Mesothelial cell of epicardium (in vitro differentiated cells): ENCODE measurements around the gene TP73. TPM values are rescaled to one million over a fixed set of nuclear protein-coding genes. Genes with fewer than 3 reads are reported as not detected.
A peak's percentile ranks its signal among the peaks of the same experiment; 100 is the strongest.

ENCODE experiments used
- DNase-seq, 2 experiments: peaks; one replicate each; pipeline ENCODE4 v3.0.0; 2021; ENCODE audit warnings: low spot score in 2 of 2; ENCODE audit not compliant: unreplicated experiment in 2 of 2
- H3K27ac Mint-ChIP-seq: 2 replicates; pipeline ENCODE4 v1.8.0; 2021; ENCODE audit warnings: mixed read lengths
- H3K27me3 Mint-ChIP-seq: 2 replicates; pipeline ENCODE4 v1.8.0; 2021; ENCODE audit warnings: low read depth, mixed read lengths
- H3K36me3 Mint-ChIP-seq: 2 replicates; pipeline ENCODE4 v1.8.0; 2021; ENCODE audit warnings: mixed read lengths
- H3K4me1 Mint-ChIP-seq: 2 replicates; pipeline ENCODE4 v1.8.0; 2021; ENCODE audit warnings: mixed read lengths
- H3K4me3 Mint-ChIP-seq: 2 replicates; pipeline ENCODE4 v1.8.0; 2021; ENCODE audit warnings: mild to moderate bottlenecking, moderate library complexity, mixed read lengths
- H3K9me3 Mint-ChIP-seq: 2 replicates; pipeline ENCODE4 v1.8.0; 2021; ENCODE audit warnings: mixed read lengths
- total RNA-seq: library from RNA; stranded (reverse); gene quantifications from 3 replicates; pipeline ENCODE4 v1.2.1, GENCODE V29; 2021
- TF ChIP-seq, protein P1 (sequence below): fragments of 200-600 bp; sonication (generic); IDR thresholded peaks from one replicate; pipeline ENCODE4 v1.5.0; 2021; ENCODE audit warnings: antibody characterized with exemption; ENCODE audit not compliant: unreplicated experiment

TP73 gene
- total RNA-seq, 1 donor from 2014 or later = 1.4 TPM

DNA sequence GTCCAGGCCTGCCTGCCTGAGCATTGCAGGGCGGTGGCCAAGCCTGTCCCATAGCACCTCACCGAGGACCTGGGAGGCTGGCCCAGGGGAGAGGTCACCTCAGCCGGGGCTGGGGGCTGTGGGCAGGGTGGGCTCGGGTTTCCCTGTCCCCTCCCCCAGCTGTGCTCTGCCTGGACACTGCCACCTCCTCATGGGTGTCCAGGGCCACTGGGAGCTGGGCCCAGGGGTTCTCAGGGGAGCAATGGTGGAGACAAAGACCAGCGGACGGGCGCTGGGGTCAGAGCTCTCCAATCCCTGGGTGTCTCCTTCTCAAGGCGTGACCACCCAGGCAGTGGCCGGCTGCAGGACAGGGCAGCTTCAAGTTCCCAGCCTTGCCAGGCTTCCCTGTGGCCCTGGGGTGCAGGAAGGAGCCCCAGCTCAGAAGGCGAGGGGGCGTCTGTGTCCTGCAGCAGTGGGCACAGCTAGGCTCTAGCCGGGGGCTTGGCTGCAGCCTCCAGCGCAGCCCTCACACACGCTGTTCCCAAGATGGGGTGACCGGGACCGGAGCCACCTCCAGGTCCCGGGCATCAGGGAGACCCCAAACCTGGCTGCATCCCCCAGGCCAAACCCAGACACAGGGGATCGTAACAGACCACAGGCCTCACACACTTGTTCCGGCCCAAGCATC is 29.0 kb downstream of the TP73 start:
- TF ChIP-seq, protein P1, sequence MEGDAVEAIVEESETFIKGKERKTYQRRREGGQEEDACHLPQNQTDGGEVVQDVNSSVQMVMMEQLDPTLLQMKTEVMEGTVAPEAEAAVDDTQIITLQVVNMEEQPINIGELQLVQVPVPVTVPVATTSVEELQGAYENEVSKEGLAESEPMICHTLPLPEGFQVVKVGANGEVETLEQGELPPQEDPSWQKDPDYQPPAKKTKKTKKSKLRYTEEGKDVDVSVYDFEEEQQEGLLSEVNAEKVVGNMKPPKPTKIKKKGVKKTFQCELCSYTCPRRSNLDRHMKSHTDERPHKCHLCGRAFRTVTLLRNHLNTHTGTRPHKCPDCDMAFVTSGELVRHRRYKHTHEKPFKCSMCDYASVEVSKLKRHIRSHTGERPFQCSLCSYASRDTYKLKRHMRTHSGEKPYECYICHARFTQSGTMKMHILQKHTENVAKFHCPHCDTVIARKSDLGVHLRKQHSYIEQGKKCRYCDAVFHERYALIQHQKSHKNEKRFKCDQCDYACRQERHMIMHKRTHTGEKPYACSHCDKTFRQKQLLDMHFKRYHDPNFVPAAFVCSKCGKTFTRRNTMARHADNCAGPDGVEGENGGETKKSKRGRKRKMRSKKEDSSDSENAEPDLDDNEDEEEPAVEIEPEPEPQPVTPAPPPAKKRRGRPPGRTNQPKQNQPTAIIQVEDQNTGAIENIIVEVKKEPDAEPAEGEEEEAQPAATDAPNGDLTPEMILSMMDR = no peak
- H3K36me3 Mint-ChIP-seq = no peaks in the 10 kb centered on the region
- H3K27me3 Mint-ChIP-seq = peaks cover 26% of the 10 kb centered on the region
- no peaks in the 10 kb centered on the region for H3K9me3 Mint-ChIP-seq
- H3K4me3 Mint-ChIP-seq = no peak overlapping the region
- H3K4me1 Mint-ChIP-seq = peaks cover 8% of the 10 kb centered on the region
- H3K27ac Mint-ChIP-seq = no peak overlapping the region
- no peak for DNase-seq

DNA sequence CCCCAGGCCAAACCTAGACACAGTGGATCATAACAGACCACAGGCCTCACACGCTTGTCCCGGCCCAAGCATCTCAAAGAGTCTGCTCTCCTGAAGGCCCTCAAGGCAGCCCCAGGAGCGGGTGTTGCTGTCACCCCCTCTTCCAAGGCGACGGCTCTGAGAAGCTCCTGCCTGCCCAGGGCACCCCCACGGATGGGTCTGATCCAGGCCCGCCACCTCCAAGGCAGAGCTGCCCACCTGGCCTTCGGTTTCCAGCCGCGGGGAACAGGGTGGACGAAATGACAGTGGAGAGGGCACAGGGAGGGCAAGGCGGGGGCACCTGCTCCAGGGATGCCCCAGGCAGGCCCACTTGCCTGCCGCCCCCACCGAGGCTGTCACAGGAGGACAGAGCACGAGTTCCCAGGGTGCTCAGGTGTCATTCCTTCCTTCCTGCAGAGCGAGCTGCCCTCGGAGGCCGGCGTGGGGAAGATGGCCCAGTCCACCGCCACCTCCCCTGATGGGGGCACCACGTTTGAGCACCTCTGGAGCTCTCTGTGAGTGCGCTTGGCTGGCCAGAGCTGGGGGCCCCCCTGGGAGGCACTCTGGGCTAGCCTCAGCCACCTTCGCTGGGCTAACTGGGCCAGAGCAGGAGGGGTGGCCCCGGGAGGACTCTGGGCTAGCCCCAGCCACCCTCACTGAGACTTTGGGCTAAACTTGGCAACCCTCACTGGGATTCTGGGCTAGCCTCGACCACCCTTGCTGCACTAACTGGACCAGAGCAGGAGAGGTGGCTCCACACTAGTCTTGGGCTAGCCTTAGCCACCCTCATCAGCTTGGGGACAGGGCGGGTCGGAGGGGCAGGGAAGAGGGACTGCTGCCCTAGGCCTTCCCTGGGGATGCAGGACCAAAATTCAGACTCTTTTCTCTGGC is 29.8 kb downstream of the TP73 start:
- TF ChIP-seq, protein P1 = no peak
- no peak for DNase-seq
- no peak overlapping the region for H3K4me3 Mint-ChIP-seq

DNA sequence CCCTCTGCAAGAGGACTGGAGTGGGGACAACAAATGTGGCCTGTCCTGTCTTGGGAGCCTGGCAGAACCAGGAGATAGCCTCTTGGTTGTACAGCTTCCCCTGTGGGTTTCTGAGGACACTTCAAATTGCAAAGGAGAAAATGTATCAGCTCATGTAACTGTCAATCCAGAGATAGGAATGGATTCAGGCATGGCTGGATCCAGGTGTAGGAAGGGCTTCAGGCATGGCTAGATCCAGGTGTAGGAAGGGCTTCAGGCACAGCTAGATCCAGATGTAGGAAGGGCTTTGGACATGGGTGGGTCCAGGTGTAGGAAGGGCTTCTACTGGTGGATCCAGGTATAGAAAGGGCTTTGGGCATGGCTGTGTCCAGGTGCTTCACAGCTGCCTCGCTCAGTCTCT is 30.9 kb downstream of the TP73 start:
- TF ChIP-seq, protein P1 = no peak
- no peak for DNase-seq

More for the DNA sequence above, 29.8 kb downstream of the TP73 start:
- H3K27me3 Mint-ChIP-seq = peaks cover 26% of the 10 kb centered on the region
- no peaks in the 10 kb centered on the region for H3K9me3 Mint-ChIP-seq
- H3K27ac Mint-ChIP-seq = no peak overlapping the region
- H3K4me1 Mint-ChIP-seq = peaks cover 8% of the 10 kb centered on the region
- H3K36me3 Mint-ChIP-seq = no peaks in the 10 kb centered on the region

DNA sequence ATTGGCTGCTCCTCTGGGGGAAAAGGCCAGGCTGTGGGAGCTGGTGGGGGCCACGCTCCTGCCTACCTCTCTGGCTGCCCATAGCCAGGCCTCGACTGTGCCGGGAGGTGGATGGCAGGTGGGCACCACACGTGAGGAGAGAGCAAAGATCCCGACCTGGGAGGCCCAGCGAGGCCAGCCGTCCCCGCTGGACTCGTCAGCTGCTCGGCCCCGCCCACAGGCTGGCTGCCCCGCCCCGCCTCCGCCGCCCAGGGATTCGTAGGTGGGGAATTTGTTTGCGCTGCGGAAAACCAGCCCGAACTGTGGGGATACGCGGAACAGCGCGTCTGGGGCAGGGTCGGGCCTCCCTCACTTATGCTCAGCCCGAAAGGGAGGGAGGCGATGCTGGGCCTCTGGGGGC is 31.7 kb downstream of the TP73 start:
- Mint-ChIP-seq H3K4me1 (peaks cover 16% of the 10 kb centered on the region), H3K27ac (no peak overlapping the region), H3K27me3 (peaks cover 30% of the 10 kb centered on the region), H3K9me3 (no peaks in the 10 kb centered on the region), H3K36me3 (no peaks in the 10 kb centered on the region), H3K4me3 (no peak overlapping the region)
- DNase-seq = peak; percentile 56 to 75
- TF ChIP-seq, protein P1 = no peak

More for the DNA sequence above, 30.9 kb downstream of the TP73 start:
- Mint-ChIP-seq H3K27me3 (peaks cover 26% of the 10 kb centered on the region), H3K36me3 (no peaks in the 10 kb centered on the region), H3K4me1 (peaks cover 13% of the 10 kb centered on the region), H3K27ac (no peak overlapping the region), H3K4me3 (no peak overlapping the region), H3K9me3 (no peaks in the 10 kb centered on the region)

DNA sequence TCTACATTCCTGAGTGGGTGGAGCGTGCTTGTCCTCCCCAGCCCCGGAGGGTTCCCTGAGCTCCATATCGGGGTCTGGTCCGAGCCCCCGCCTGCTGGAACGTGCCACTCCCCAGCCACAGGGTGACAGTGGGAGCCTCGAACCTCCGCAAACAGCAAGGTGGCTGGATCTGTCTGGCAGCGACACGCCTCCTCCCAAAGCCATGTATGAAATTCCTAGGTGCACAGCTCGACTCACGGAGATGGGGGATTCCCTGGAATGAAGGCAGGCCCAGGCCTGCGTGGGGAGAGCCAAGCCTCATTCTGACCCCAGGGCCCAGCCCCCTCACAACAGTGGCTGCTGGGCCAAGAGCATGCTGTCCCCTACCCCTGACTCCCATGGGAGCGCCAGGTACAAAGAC is 32.9 kb downstream of the TP73 start:
- DNase-seq = no peak
- TF ChIP-seq, protein P1 = no peak
- Mint-ChIP-seq H3K4me1 (peaks cover 18% of the 10 kb centered on the region), H3K27me3 (peaks cover 29% of the 10 kb centered on the region), H3K9me3 (no peaks in the 10 kb centered on the region), H3K4me3 (peak overlapping the region; percentile 10), H3K36me3 (no peaks in the 10 kb centered on the region), H3K27ac (peak overlapping the region; percentile 67)
